GM12865 (cell line): ENCODE measurements around the gene HNRNPA2B1.

Source experiments
- DNase-seq: peaks from one replicate; pipeline ENCODE4 v3.0.0; 2010; ENCODE audit warnings: low read depth
- H3K4me3 ChIP-seq: 2 replicates; pipeline ENCODE4 v1.5.1; 2011; ENCODE audit warnings: mild to moderate bottlenecking, low read depth, low read length, control low read depth
- TF ChIP-seq, protein P1 (sequence below): IDR thresholded peaks from 2 replicates; pipeline ENCODE4 v1.5.1; 2011; ENCODE audit warnings: low read length, control low read depth, low read depth, inconsistent platforms; ENCODE audit not compliant: insufficient read depth; ENCODE audit errors: missing control alignments

The HNRNPA2B1 gene

DNA sequence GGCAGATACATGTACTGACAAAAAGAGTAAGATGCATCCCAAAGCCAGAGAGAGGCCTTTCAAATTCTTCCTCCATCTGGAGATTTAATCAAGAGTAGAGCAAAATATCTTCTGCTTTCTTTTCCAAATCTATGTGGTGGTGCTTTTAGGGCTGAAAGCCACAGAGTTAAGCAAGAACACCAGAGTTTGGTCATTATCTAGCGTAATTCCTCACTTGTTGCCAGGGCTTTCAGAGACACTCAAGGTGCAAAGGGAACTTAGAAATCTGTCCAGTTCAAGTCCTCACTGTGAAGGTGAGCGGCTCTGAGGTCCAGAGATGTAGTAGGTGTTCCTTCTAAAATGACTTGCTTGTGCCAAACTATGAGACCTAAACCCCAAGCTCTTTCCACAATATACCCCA is 59.5 kb downstream of the HNRNPA2B1 start:
- no peak overlapping the region for H3K4me3 ChIP-seq
- TF ChIP-seq, protein P1, sequence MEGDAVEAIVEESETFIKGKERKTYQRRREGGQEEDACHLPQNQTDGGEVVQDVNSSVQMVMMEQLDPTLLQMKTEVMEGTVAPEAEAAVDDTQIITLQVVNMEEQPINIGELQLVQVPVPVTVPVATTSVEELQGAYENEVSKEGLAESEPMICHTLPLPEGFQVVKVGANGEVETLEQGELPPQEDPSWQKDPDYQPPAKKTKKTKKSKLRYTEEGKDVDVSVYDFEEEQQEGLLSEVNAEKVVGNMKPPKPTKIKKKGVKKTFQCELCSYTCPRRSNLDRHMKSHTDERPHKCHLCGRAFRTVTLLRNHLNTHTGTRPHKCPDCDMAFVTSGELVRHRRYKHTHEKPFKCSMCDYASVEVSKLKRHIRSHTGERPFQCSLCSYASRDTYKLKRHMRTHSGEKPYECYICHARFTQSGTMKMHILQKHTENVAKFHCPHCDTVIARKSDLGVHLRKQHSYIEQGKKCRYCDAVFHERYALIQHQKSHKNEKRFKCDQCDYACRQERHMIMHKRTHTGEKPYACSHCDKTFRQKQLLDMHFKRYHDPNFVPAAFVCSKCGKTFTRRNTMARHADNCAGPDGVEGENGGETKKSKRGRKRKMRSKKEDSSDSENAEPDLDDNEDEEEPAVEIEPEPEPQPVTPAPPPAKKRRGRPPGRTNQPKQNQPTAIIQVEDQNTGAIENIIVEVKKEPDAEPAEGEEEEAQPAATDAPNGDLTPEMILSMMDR, result no peak
- no peak for DNase-seq

DNA sequence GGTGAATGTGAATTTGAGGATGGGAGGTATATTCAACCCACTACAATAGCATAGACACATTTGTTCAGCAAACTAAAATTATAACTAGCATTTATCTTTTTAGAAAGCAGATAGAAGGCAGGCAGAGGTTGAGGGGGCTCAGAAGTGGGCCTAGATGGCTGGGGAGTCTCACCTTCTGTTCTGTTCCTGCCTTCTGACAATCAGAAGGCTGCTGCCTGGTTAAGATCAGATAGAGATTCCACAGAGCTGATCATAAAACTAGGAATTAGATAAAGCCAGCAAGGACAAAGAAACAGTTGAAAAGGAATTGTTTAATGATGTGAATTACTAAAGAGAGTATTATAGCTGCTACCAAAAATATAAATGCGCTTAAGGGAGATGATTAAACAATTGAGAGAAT is 60.2 kb downstream of the HNRNPA2B1 start:
- no peak for DNase-seq
- H3K4me3 ChIP-seq, result no peak overlapping the region
- TF ChIP-seq, protein P1, result no peak
